SK-N-SH (cell line): Measurements from ENCODE around the gene MRFAP1. TPM values are rescaled to one million over a fixed set of nuclear protein-coding genes. Genes with fewer than 3 reads are reported as not detected.

Experiments
- CTCF ChIA-PET: fragments of 300-600, 350-600 bp; formaldehyde crosslinking; extraction: SDS; loops from one replicate; lab custom pipeline; 2021; lab: Yijun Ruan, JAX
- POLR2A ChIA-PET: fragments of 350-600 bp; sonication (Branson Sonifier 250); formaldehyde crosslinking; extraction: SDS; loops from one replicate; lab custom pipeline; 2020; ENCODE audit warnings: antibody characterized with exemption, inconsistent platforms; lab: Yijun Ruan, JAX
- DNase-seq: peaks from one replicate; pipeline ENCODE4 v3.0.0; 2012
- H2AFZ ChIP-seq: fragments of 200-600 bp; sonication (generic); 2 replicates; pipeline ENCODE4 v1.8.1; 2016; ENCODE audit warnings: antibody characterized with exemption, mild to moderate bottlenecking, low read depth
- H3F3A ChIP-seq: fragments of 200-600 bp; sonication (generic); replicated peaks from 2 replicates; pipeline ENCODE3; 2016; ENCODE audit warnings: antibody characterized with exemption, mild to moderate bottlenecking; ENCODE audit not compliant: insufficient read depth
- H3K27ac ChIP-seq, 2 experiments: fragments of 200-500 bp in 1 of 2; fragments of 200-600 bp in 1 of 2; sonication (Bioruptor generic) in 1 of 2; sonication (generic), shearing (Covaris generic) in 1 of 2; 2 replicates each; pipeline versions ENCODE4 v1.5.1 to v1.6.1; 2014 to 2016; ENCODE audit warnings: low read depth in 2 of 2, inconsistent platforms in 1 of 2, low read length in 1 of 2, mild to moderate bottlenecking in 1 of 2, mixed read lengths in 1 of 2
- H3K27me3 ChIP-seq: fragments of 200-600 bp; sonication (generic), shearing (Covaris generic); 2 replicates; pipeline ENCODE4 v1.6.1; 2016; ENCODE audit warnings: mixed run types; ENCODE audit not compliant: insufficient read depth
- H3K36me3 ChIP-seq, 2 experiments: fragments of 200-500 bp in 1 of 2; fragments of 200-600 bp in 1 of 2; sonication (Bioruptor generic) in 1 of 2; sonication (generic) in 1 of 2; replicated peaks in 1 of 2; 2 replicates each; pipeline versions ENCODE3 to v1.5.1; 2014 to 2016; ENCODE audit warnings: low read length in 1 of 2, mild to moderate bottlenecking in 1 of 2; ENCODE audit not compliant: insufficient read depth in 2 of 2, control insufficient read depth in 1 of 2
- H3K4me1 ChIP-seq, 2 experiments: fragments of 200-500 bp in 1 of 2; fragments of 200-600 bp in 1 of 2; sonication (Bioruptor generic) in 1 of 2; sonication (generic), shearing (Covaris generic) in 1 of 2; 2 replicates each; pipeline versions ENCODE4 v1.5.1 to v1.6.1; 2014 to 2016; ENCODE audit warnings: low read depth in 1 of 2, low read length in 1 of 2, mixed run types in 1 of 2; ENCODE audit not compliant: insufficient read depth in 2 of 2, control insufficient read depth in 1 of 2
- H3K4me2 ChIP-seq: fragments of 200-600 bp; sonication (generic), shearing (Covaris generic); 2 replicates; pipeline ENCODE4 v1.6.1; 2017; ENCODE audit warnings: mixed run types
- H3K4me3 ChIP-seq, 2 experiments: fragments of 200-500 bp in 1 of 2; fragments of 200-600 bp in 1 of 2; sonication (Bioruptor generic) in 1 of 2; sonication (generic), shearing (Covaris generic) in 1 of 2; 2 replicates each; pipeline versions ENCODE4 v1.5.1 to v1.8.1; 2014 to 2016; ENCODE audit warnings: low read depth in 2 of 2, inconsistent platforms in 1 of 2, low read length in 1 of 2, mild to moderate bottlenecking in 1 of 2, mixed read lengths in 1 of 2, moderate library complexity in 1 of 2
- H3K79me2 ChIP-seq: fragments of 200-600 bp; sonication (generic); 2 replicates; pipeline ENCODE4 v1.8.1; 2017; ENCODE audit warnings: mild to moderate bottlenecking; ENCODE audit not compliant: insufficient read depth
- H3K9ac ChIP-seq: fragments of 200-600 bp; sonication (generic); 2 replicates; pipeline ENCODE4 v1.6.1; 2017; ENCODE audit warnings: mixed run types
- H3K9me2 ChIP-seq: fragments of 200-600 bp; sonication (generic); 2 replicates; pipeline ENCODE4 v1.6.1; 2017; ENCODE audit warnings: mixed run types
- H3K9me3 ChIP-seq: fragments of 200-600 bp; sonication (generic); 2 replicates; pipeline ENCODE4 v1.6.1; 2017; ENCODE audit warnings: mixed run types, mild to moderate bottlenecking, moderate library complexity
- H4K20me1 ChIP-seq: fragments of 200-600 bp; sonication (generic); 2 replicates; pipeline ENCODE4 v1.6.1; 2017; ENCODE audit warnings: mild to moderate bottlenecking, mixed run types; ENCODE audit not compliant: insufficient read depth
- CHD2 ChIP-seq: fragments of 150-350 bp; IDR thresholded peaks from 2 replicates; pipeline ENCODE4 v1.6.1; 2018; ENCODE audit warnings: low read length; ENCODE audit not compliant: partially characterized antibody
- FOXJ3 ChIP-seq: sonication (generic); formaldehyde crosslinking; IDR thresholded peaks from 2 replicates; pipeline ENCODE4 v1.5.1; 2020; ENCODE audit warnings: mild to moderate bottlenecking, missing genetic modification reagents
- FOXM1 ChIP-seq: IDR thresholded peaks from 2 replicates; pipeline ENCODE4 v1.4.0; 2012; ENCODE audit warnings: low read depth, mild to moderate bottlenecking
- GABPA ChIP-seq: IDR thresholded peaks from 2 replicates; pipeline ENCODE4 v1.4.0; 2012; ENCODE audit warnings: low read depth, mild to moderate bottlenecking
- JUND ChIP-seq: IDR thresholded peaks from 2 replicates; pipeline ENCODE4 v1.4.0; 2012
- NRF1 ChIP-seq: IDR thresholded peaks from 2 replicates; pipeline ENCODE4 v1.6.1; 2012; ENCODE audit warnings: low read depth, mild to moderate bottlenecking, low read length
- POLR2AphosphoS5 ChIP-seq: IDR thresholded peaks from 2 replicates; pipeline ENCODE4 v1.6.1; 2012; ENCODE audit warnings: low read depth, low read length
- RAD21 ChIP-seq: IDR thresholded peaks from 2 replicates; pipeline ENCODE4 v1.6.1; 2012; ENCODE audit warnings: mild to moderate bottlenecking, low read length
- RFX5 ChIP-seq: IDR thresholded peaks from 2 replicates; pipeline ENCODE4 v1.6.1; 2012; ENCODE audit warnings: mild to moderate bottlenecking, improper control_type of control experiment, low read length
- RXRA ChIP-seq: IDR thresholded peaks from 2 replicates; pipeline ENCODE4 v1.4.0; 2012; ENCODE audit warnings: low read depth, mild to moderate bottlenecking, borderline replicate concordance
- SMC3 ChIP-seq: IDR thresholded peaks from 2 replicates; pipeline ENCODE4 v1.6.1; 2012; ENCODE audit warnings: low read depth, low read length, improper control_type of control experiment
- TEAD4 ChIP-seq: IDR thresholded peaks from 2 replicates; pipeline ENCODE4 v1.4.0; 2012; ENCODE audit warnings: mild to moderate bottlenecking, borderline replicate concordance; ENCODE audit not compliant: insufficient read depth
- YY1 ChIP-seq: IDR thresholded peaks from 2 replicates; pipeline ENCODE4 v1.4.0; 2012; ENCODE audit warnings: low read depth, mild to moderate bottlenecking
- WGBS: methylation state at CpG from one replicate; pipeline ENCODE4 v1.1.6; 2017; ENCODE audit warnings: low lambda C conversion rate; 5-methylcytosine and 5-hydroxymethylcytosine counted together
- polyA plus RNA-seq, 3 experiments: library from polyadenylated mRNA; depleted of rRNA; stranded (reverse); fragments of >200 nt; gene quantifications; 2 replicates each; pipeline ENCODE4 v1.2.3, GENCODE V29; 2012
- TF ChIP-seq, protein P1 (sequence below): IDR thresholded peaks from 2 replicates; pipeline ENCODE4 v1.6.1; 2012; ENCODE audit warnings: mild to moderate bottlenecking, low read depth, low read length, moderate library complexity
- TF ChIP-seq, protein P2 (sequence below): IDR thresholded peaks from 2 replicates; pipeline ENCODE4 v1.4.0; 2012; ENCODE audit warnings: low read depth, borderline replicate concordance
- TF ChIP-seq, protein P3 (sequence below): IDR thresholded peaks from 2 replicates; pipeline ENCODE4; 2012
- TF ChIP-seq, protein P4 (sequence below): fragments of 150-350 bp; IDR thresholded peaks from 2 replicates; pipeline ENCODE4 v1.6.1; 2016; ENCODE audit warnings: mild to moderate bottlenecking, low read depth, low read length

The MRFAP1 gene
- polyA plus RNA-seq, 1 of the 3 experiments (the other 2 are of a cell fraction), result 416 TPM

DNA sequence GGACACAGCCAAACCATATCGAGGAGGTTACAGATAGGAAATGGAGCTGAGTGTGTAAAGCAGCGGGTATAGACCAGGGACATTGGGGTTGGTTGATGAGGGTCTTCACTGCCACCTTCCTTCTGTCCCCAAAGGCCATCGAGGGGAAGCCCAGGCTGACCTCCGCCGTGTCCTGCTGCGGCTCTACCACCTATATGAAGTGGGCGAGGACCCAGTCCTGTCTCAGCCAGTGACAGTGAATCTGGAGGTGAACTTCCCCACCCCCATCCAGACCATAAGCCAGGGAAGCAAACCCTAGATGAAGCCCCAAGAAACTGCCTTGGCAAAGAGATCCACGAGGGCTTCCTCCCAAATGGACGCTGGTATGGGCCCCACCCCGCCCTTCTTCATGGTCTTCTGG, 23.2 kb upstream of the MRFAP1 start:
- TF ChIP-seq, protein P1, sequence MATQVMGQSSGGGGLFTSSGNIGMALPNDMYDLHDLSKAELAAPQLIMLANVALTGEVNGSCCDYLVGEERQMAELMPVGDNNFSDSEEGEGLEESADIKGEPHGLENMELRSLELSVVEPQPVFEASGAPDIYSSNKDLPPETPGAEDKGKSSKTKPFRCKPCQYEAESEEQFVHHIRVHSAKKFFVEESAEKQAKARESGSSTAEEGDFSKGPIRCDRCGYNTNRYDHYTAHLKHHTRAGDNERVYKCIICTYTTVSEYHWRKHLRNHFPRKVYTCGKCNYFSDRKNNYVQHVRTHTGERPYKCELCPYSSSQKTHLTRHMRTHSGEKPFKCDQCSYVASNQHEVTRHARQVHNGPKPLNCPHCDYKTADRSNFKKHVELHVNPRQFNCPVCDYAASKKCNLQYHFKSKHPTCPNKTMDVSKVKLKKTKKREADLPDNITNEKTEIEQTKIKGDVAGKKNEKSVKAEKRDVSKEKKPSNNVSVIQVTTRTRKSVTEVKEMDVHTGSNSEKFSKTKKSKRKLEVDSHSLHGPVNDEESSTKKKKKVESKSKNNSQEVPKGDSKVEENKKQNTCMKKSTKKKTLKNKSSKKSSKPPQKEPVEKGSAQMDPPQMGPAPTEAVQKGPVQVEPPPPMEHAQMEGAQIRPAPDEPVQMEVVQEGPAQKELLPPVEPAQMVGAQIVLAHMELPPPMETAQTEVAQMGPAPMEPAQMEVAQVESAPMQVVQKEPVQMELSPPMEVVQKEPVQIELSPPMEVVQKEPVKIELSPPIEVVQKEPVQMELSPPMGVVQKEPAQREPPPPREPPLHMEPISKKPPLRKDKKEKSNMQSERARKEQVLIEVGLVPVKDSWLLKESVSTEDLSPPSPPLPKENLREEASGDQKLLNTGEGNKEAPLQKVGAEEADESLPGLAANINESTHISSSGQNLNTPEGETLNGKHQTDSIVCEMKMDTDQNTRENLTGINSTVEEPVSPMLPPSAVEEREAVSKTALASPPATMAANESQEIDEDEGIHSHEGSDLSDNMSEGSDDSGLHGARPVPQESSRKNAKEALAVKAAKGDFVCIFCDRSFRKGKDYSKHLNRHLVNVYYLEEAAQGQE, result no peak
- no peak for TF ChIP-seq POLR2AphosphoS5
- TF ChIP-seq SMC3, result no peak
- TF ChIP-seq, all 33 proteins: peak for 0
- Histone ChIP-seq H3K79me2 (no peaks in the 10 kb centered on the region), H3K36me3 (peaks cover 0 to 12% of the 10 kb centered on the region in 2 experiments), H3F3A (no peaks in the 10 kb centered on the region), H3K4me1 (no peaks in the 10 kb centered on the region), H3K27me3 (no peaks in the 10 kb centered on the region), H3K9me3 (no peaks in the 10 kb centered on the region), H3K4me3 (no peak overlapping the region), H3K9ac (no peak overlapping the region), H3K27ac (no peak overlapping the region), H3K9me2 (no peaks in the 10 kb centered on the region), H2AFZ (no peak overlapping the region), H4K20me1 (no peaks in the 10 kb centered on the region), H3K4me2 (no peak overlapping the region)
- 100% methylated on average over 10 of the region's 10 CpGs for WGBS
- CTCF ChIA-PET, result no interaction called here
- POLR2A ChIA-PET, result no interaction called here
- DNase-seq, result no peak

DNA sequence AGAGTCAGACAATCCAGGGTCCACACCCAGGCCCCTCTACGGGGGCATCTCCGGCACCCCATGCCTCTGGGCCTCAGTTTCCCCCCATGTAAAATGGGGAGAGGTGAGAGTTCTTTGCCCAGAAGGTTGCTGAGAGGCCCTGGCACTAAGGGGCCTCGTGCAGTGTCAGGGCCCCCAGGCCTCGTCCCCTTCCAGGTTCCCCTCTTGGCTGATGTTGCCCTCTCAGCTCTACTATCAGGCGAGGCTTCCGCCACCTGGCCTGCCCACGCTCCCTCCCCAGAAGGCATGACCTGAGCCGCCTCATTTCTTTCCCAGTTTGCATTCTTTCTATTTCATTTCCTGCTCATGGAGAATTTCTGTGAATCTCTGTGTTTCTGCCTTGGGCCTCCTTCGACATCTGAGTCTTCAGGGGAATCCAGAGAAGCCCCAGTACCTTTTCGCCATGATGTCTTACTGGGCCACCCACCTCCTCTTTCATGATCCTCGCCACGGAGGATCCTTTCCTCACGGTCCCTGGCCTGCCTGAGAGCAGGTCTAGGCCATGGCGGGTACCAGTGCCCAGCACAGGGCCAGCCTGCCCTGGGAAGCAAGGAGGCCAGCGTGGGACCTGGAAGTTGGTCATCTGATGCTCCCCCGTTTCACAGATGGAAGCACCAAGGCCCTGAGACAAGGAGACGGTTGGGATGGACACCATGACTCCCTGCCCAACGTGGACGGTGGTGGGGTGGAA, 21.9 kb upstream of the MRFAP1 start:
- Histone ChIP-seq H2AFZ (no peak overlapping the region), H3K4me3 (no peak overlapping the region), H3K79me2 (no peaks in the 10 kb centered on the region), H3K9me2 (no peaks in the 10 kb centered on the region), H3K27me3 (no peaks in the 10 kb centered on the region), H3K36me3 (peaks cover 0 to 12% of the 10 kb centered on the region in 2 experiments), H3K4me1 (no peaks in the 10 kb centered on the region), H3K9me3 (no peaks in the 10 kb centered on the region), H4K20me1 (no peaks in the 10 kb centered on the region), H3K9ac (no peak overlapping the region), H3F3A (no peaks in the 10 kb centered on the region), H3K4me2 (no peak overlapping the region), H3K27ac (no peak overlapping the region)
- 82% methylated on average over 18 of the region's 19 CpGs for WGBS
- ChIA-PET POLR2A (no interaction called here), CTCF (no interaction called here)
- no peak for DNase-seq
- TF ChIP-seq, protein P2, sequence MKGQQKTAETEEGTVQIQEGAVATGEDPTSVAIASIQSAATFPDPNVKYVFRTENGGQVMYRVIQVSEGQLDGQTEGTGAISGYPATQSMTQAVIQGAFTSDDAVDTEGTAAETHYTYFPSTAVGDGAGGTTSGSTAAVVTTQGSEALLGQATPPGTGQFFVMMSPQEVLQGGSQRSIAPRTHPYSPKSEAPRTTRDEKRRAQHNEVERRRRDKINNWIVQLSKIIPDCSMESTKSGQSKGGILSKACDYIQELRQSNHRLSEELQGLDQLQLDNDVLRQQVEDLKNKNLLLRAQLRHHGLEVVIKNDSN, result no peak
- TF ChIP-seq, protein P3, sequence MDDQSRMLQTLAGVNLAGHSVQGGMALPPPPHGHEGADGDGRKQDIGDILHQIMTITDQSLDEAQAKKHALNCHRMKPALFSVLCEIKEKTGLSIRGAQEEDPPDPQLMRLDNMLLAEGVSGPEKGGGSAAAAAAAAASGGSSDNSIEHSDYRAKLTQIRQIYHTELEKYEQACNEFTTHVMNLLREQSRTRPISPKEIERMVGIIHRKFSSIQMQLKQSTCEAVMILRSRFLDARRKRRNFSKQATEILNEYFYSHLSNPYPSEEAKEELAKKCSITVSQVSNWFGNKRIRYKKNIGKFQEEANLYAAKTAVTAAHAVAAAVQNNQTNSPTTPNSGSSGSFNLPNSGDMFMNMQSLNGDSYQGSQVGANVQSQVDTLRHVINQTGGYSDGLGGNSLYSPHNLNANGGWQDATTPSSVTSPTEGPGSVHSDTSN, result no peak
- TF ChIP-seq RAD21, result no peak
- no peak for TF ChIP-seq RXRA
- TF ChIP-seq, protein P4, sequence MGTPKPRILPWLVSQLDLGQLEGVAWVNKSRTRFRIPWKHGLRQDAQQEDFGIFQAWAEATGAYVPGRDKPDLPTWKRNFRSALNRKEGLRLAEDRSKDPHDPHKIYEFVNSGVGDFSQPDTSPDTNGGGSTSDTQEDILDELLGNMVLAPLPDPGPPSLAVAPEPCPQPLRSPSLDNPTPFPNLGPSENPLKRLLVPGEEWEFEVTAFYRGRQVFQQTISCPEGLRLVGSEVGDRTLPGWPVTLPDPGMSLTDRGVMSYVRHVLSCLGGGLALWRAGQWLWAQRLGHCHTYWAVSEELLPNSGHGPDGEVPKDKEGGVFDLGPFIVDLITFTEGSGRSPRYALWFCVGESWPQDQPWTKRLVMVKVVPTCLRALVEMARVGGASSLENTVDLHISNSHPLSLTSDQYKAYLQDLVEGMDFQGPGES, result no peak
- TF ChIP-seq, protein P1, result no peak
- TF ChIP-seq FOXM1, result no peak
- TF ChIP-seq TEAD4, result no peak
- TF ChIP-seq YY1, result no peak
- no peak for TF ChIP-seq NRF1
- no peak for TF ChIP-seq CHD2
- TF ChIP-seq RFX5, result no peak
- TF ChIP-seq FOXJ3 (CRISPR knock-in tag), result no peak
- TF ChIP-seq GABPA, result no peak
- TF ChIP-seq SMC3, result no peak
- TF ChIP-seq JUND, result no peak
